H1 (cell line): ENCODE results near the gene TPPP3. TPM values are rescaled to one million over a fixed set of nuclear protein-coding genes. Genes with fewer than 3 reads are reported as not detected.

Experiments
- ASH2L ChIP-seq: fragments of 200-600, 300-600 bp; sonication (generic); IDR thresholded peaks from one replicate; pipeline ENCODE4 v1.7.1; 2017; ENCODE audit warnings: low read length
- CBX5 ChIP-seq: fragments of 300-800, 300-1000 bp; sonication (generic); IDR thresholded peaks from 2 replicates; pipeline ENCODE4 v1.7.1; 2016; ENCODE audit warnings: antibody characterized with exemption, low read length, low read depth
- FOSL1 ChIP-seq: IDR thresholded peaks from 2 replicates; pipeline ENCODE4 v1.6.1; 2011; ENCODE audit warnings: mild to moderate bottlenecking, low read depth, low read length, moderate library complexity; ENCODE audit not compliant: insufficient read depth
- HDAC6 ChIP-seq: IDR thresholded peaks from one replicate; pipeline ENCODE4 v1.7.1; 2012; ENCODE audit warnings: low read depth, mild to moderate bottlenecking, inconsistent platforms, low read length, moderate library complexity
- KDM1A ChIP-seq: fragments of 200-600, 300-600 bp; sonication (generic); IDR thresholded peaks from 2 replicates; pipeline ENCODE4 v1.7.1; 2016; ENCODE audit warnings: mild to moderate bottlenecking, low read length, borderline replicate concordance
- MAFK ChIP-seq: IDR thresholded peaks from 2 replicates; pipeline ENCODE4 v1.6.1; 2012; ENCODE audit warnings: low read depth, mild to moderate bottlenecking, improper control_type of control experiment, low read length
- NRF1 ChIP-seq: IDR thresholded peaks from 2 replicates; pipeline ENCODE4 v1.6.1; 2011; ENCODE audit warnings: mild to moderate bottlenecking, low read depth, low read length, improper control_type of control experiment
- PHF8 ChIP-seq: fragments of 200-600 bp; sonication (generic); conservative IDR thresholded peaks from 2 replicates; pipeline ENCODE4 v1.7.1; 2012; ENCODE audit warnings: low read depth, mild to moderate bottlenecking, inconsistent platforms, low read length, moderate library complexity
- POU5F1 ChIP-seq: IDR thresholded peaks from 2 replicates; pipeline ENCODE4 v1.6.1; 2011; ENCODE audit warnings: low read depth, mild to moderate bottlenecking, low read length, moderate library complexity
- RAD21 ChIP-seq, 2 experiments: IDR thresholded peaks in 1 of 2; conservative IDR thresholded peaks in 1 of 2; 2 replicates each; pipeline ENCODE4 v1.6.1; 2011; ENCODE audit warnings: low read depth in 2 of 2, low read length in 2 of 2, improper control_type of control experiment in 1 of 2, inconsistent platforms in 1 of 2, mild to moderate bottlenecking in 1 of 2, moderate library complexity in 1 of 2
- SIRT6 ChIP-seq: IDR thresholded peaks from one replicate; pipeline ENCODE4 v1.7.1; 2012; ENCODE audit warnings: low read length, inconsistent platforms
- SIX5 ChIP-seq: IDR thresholded peaks from 2 replicates; pipeline ENCODE4 v1.6.1; 2011; ENCODE audit warnings: mild to moderate bottlenecking, low read depth, low read length
- SP1 ChIP-seq: IDR thresholded peaks from 2 replicates; pipeline ENCODE4 v1.6.1; 2011; ENCODE audit warnings: low read depth, low read length
- SP2 ChIP-seq: IDR thresholded peaks from 2 replicates; pipeline ENCODE4 v1.6.1; 2012; ENCODE audit warnings: mild to moderate bottlenecking, low read length, inconsistent platforms
- SRF ChIP-seq: IDR thresholded peaks from 2 replicates; pipeline ENCODE4 v1.6.1; 2011; ENCODE audit warnings: mild to moderate bottlenecking, low read depth, low read length, moderate library complexity
- TAF7 ChIP-seq: optimal IDR thresholded peaks from 2 replicates; pipeline ENCODE3; 2011; ENCODE audit warnings: low read depth, mild to moderate bottlenecking, inconsistent platforms, low read length, moderate library complexity, borderline replicate concordance
- ZNF274 ChIP-seq: IDR thresholded peaks from 2 replicates; pipeline ENCODE4 v1.7.0; 2012; ENCODE audit warnings: low read length, borderline replicate concordance; ENCODE audit errors: extremely low read depth
- polyA plus RNA-seq, 7 experiments: library from polyadenylated mRNA; depleted of rRNA in 3 of 7; stranded (reverse) in 5 of 7; unstranded in 2 of 7; fragments of >200 nt in 5 of 7; fragments of 200-250 nt in 2 of 7; gene quantifications; 1 replicate in 5 of 7; 2 replicates in 1 of 7; 4 replicates in 1 of 7; pipeline versions ENCODE4 v1.2.1 to v1.2.3, GENCODE V29; 2011 to 2013; ENCODE audit warnings: missing spikeins in 2 of 7, mixed read lengths in 2 of 7
- total RNA-seq: library from RNA; stranded (reverse); fragmentation: NEBNext Ultra II Directional; extraction: Animal tissue kit (Norgen Biotek cat#: 25700); gene quantifications from 2 replicates; pipeline ENCODE4 v1.2.1, GENCODE V29; 2021
- TF ChIP-seq, protein P1 (sequence below): IDR thresholded peaks from 2 replicates; pipeline ENCODE4 v1.6.1; 2012; ENCODE audit warnings: inconsistent platforms
- TF ChIP-seq, protein P2 (sequence below): IDR thresholded peaks from 2 replicates; pipeline ENCODE4 v1.6.1; 2011; ENCODE audit warnings: low read length, improper control_type of control experiment
- TF ChIP-seq, protein P3 (sequence below): IDR thresholded peaks from 2 replicates; pipeline ENCODE4 v1.6.1; 2012; ENCODE audit warnings: low read length, inconsistent platforms

Gene TPPP3
- total and polyA plus RNA-seq, 2 of the 8 experiments (the other 6 are each of a cell fraction or from before 2014, with no cell fraction given), result 0.77 to 1.0 TPM

DNA sequence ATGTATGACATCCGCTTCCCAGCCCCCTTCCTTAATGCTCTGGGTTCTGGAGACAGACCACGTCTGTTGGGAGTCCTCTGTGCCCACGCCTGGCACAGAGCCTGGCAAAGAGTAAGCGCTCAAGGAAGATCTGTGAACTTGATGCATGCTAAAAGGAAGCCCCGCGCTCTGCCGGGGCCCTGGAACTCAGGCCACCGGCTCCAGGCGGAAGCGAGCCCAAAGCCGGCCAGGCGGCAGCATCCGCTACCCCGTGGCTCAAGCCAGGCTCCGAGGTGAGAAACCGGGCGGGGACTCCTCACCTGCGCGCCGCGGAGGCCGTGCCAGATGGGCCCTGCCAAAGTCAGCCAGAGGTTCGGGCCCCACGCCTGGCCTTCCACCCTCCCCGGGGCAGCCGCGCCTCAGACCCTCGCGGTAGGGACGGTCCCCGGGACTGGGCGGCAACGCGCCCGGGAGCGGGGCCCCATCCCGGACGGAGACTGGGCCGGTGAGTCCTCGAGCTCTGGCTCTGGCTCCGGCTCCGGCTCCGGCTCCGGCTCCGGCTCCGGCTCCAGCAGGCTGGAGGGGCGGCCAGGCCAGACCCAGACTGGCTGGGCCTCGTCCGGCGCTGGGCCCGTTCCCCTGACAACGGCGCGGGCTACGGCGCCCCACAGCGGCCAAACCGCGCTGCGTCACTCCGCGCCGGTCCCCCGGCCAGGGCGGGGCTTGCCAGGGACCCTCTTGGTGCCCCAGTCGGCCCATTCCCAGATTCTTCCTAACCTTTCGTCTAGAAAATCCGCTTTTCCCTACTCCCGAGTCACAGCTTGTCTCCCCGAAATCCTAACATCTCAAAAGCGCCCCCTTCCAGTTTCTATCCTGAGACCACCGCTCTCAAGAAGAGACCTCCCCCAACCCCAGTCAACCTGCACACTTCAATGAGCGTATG is 22.8 kb upstream of the TPPP3 start, which contains the start of gene ZDHHC1 (continued):
- no peak for TF ChIP-seq HDAC6
- TF ChIP-seq ASH2L, result no peak
- no peak for TF ChIP-seq POU5F1
- TF ChIP-seq, protein P1, sequence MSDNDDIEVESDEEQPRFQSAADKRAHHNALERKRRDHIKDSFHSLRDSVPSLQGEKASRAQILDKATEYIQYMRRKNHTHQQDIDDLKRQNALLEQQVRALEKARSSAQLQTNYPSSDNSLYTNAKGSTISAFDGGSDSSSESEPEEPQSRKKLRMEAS, result peak; percentile 12; the same call in 1 of the 2 replicates
- TF ChIP-seq SIX5, result no peak
- 0 out of 2 replicates have a peak, but pooled peaks have one; percentile 34 for TF ChIP-seq KDM1A
- TF ChIP-seq FOSL1, result no peak
- TF ChIP-seq RAD21 (IDR thresholded peaks at IDR 0.05 in 1 of 2, conservative IDR thresholded peaks at IDR 0.05 in 1 of 2; ENCODE audit: low read depth in 2 of 2, low read length in 2 of 2), result peak; percentile 54 to 65
- TF ChIP-seq SP2, result no peak
- no peak for TF ChIP-seq ZNF274
- no peak for TF ChIP-seq SIRT6
- TF ChIP-seq CBX5, result no peak
- TF ChIP-seq NRF1, result no peak
- TF ChIP-seq TAF7, result peak; percentile 28
- peak; percentile 47; the same call in 1 of the 2 replicates for TF ChIP-seq PHF8
- TF ChIP-seq, protein P2, sequence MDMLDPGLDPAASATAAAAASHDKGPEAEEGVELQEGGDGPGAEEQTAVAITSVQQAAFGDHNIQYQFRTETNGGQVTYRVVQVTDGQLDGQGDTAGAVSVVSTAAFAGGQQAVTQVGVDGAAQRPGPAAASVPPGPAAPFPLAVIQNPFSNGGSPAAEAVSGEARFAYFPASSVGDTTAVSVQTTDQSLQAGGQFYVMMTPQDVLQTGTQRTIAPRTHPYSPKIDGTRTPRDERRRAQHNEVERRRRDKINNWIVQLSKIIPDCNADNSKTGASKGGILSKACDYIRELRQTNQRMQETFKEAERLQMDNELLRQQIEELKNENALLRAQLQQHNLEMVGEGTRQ, result no peak
- TF ChIP-seq SRF, result no peak
- no peak for TF ChIP-seq SP1
- TF ChIP-seq, protein P3, sequence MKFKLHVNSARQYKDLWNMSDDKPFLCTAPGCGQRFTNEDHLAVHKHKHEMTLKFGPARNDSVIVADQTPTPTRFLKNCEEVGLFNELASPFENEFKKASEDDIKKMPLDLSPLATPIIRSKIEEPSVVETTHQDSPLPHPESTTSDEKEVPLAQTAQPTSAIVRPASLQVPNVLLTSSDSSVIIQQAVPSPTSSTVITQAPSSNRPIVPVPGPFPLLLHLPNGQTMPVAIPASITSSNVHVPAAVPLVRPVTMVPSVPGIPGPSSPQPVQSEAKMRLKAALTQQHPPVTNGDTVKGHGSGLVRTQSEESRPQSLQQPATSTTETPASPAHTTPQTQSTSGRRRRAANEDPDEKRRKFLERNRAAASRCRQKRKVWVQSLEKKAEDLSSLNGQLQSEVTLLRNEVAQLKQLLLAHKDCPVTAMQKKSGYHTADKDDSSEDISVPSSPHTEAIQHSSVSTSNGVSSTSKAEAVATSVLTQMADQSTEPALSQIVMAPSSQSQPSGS, result no peak
- TF ChIP-seq MAFK, result no peak
